Measurements from ENCODE around the gene CSRNP3.

DNA sequence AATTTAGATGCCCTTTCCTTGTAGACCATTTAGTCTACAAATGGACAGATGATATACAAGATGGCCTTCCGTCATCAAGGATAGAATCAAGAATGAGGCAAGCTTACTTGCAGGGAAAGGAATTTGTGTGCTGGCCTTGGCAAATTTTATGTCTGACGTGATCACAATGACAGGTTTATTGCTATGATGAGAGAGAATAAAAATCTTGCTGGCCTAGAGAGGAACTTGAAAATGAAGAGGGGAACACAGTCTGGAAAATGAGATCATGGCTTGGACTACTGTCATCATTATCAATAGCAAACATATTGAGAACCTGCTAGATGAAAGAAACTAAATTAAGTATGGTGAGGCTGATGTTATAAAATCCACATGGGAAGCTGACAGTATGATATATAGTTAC is 66.0 kb downstream of the CSRNP3 start:
- TF ChIP-seq POLR2A (IDR thresholded peaks at IDR 0.05) (no peak), EP300 (IDR thresholded peaks at IDR 0.05) (no peak)
- TF ChIP-seq, protein P1, sequence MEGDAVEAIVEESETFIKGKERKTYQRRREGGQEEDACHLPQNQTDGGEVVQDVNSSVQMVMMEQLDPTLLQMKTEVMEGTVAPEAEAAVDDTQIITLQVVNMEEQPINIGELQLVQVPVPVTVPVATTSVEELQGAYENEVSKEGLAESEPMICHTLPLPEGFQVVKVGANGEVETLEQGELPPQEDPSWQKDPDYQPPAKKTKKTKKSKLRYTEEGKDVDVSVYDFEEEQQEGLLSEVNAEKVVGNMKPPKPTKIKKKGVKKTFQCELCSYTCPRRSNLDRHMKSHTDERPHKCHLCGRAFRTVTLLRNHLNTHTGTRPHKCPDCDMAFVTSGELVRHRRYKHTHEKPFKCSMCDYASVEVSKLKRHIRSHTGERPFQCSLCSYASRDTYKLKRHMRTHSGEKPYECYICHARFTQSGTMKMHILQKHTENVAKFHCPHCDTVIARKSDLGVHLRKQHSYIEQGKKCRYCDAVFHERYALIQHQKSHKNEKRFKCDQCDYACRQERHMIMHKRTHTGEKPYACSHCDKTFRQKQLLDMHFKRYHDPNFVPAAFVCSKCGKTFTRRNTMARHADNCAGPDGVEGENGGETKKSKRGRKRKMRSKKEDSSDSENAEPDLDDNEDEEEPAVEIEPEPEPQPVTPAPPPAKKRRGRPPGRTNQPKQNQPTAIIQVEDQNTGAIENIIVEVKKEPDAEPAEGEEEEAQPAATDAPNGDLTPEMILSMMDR (IDR thresholded peaks at IDR 0.05): no peak

All from ovary (tissue), 3 donors.